SU-DHL-6 (cell line): ENCODE results near the gene MYL9.
A peak's percentile ranks its signal among the peaks of the same experiment; 100 is the strongest.

ENCODE experiments used
- H2AFZ ChIP-seq: fragments of 200-600 bp; sonication (generic); 2 replicates; pipeline ENCODE4 v1.6.1; 2014; ENCODE audit warnings: low read depth, mild to moderate bottlenecking, moderate library complexity, mixed read lengths, antibody characterized with exemption, low read length; ENCODE audit not compliant: severe bottlenecking
- H3F3A ChIP-seq: fragments of 200-600 bp; shearing (Covaris generic); 2 replicates; pipeline ENCODE4 v1.6.0; 2016; ENCODE audit warnings: antibody characterized with exemption, mild to moderate bottlenecking; ENCODE audit not compliant: insufficient read depth
- H3K27ac ChIP-seq: fragments of 200-600 bp; sonication (generic); 2 replicates; pipeline ENCODE4 v1.5.1; 2016; ENCODE audit warnings: low read depth, mild to moderate bottlenecking, low read length, moderate library complexity, mixed read lengths
- H3K27me3 ChIP-seq: fragments of 200-600 bp; sonication (generic), shearing (Covaris generic); 2 replicates; pipeline ENCODE4 v1.6.0; 2014; ENCODE audit warnings: mild to moderate bottlenecking, low read length
- H3K36me3 ChIP-seq: fragments of 200-600 bp; sonication (generic); 2 replicates; pipeline ENCODE4 v1.6.1; 2014; ENCODE audit warnings: mild to moderate bottlenecking, low read length, mixed read lengths
- H3K4me2 ChIP-seq: fragments of 300-600, 200-600 bp; shearing (Covaris generic), sonication (generic); 2 replicates; pipeline ENCODE4 v1.6.0; 2014; ENCODE audit warnings: low read length, low read depth, mild to moderate bottlenecking; ENCODE audit not compliant: poor library complexity, severe bottlenecking
- H3K4me3 ChIP-seq: fragments of 200-600 bp; sonication (generic); 2 replicates; pipeline ENCODE4 v1.5.1; 2014; ENCODE audit warnings: antibody characterized with exemption, low read length, mild to moderate bottlenecking, mixed read lengths; ENCODE audit not compliant: insufficient read depth, poor library complexity, severe bottlenecking
- H3K79me2 ChIP-seq: fragments of 200-600 bp; sonication (generic); 2 replicates; pipeline ENCODE4 v1.6.1; 2014; ENCODE audit warnings: mild to moderate bottlenecking, low read length, moderate library complexity; ENCODE audit not compliant: insufficient read depth
- H3K9ac ChIP-seq: fragments of 200-600 bp; sonication (generic); 2 replicates; pipeline ENCODE4 v1.7.0; 2014; ENCODE audit warnings: mild to moderate bottlenecking, low read length
- H3K9me2 ChIP-seq: fragments of 200-600 bp; sonication (generic); replicated peaks from 2 replicates; pipeline ENCODE4 v1.6.1; 2014; ENCODE audit warnings: low read length; ENCODE audit not compliant: insufficient read depth
- H3K9me3 ChIP-seq: fragments of 200-600 bp; sonication (generic); 2 replicates; pipeline ENCODE4 v1.6.1; 2014; ENCODE audit warnings: low read length, mixed read lengths; ENCODE audit not compliant: insufficient read depth
- H4K20me1 ChIP-seq: fragments of 200-600 bp; sonication (generic); 2 replicates; pipeline ENCODE4 v1.6.1; 2014; ENCODE audit warnings: low read depth, mild to moderate bottlenecking, antibody characterized with exemption, low read length, moderate library complexity, mixed read lengths
- CTCF ChIP-seq: fragments of 200-600 bp; sonication (generic); IDR thresholded peaks from one replicate; pipeline ENCODE4 v1.5.1; 2017; ENCODE audit warnings: antibody characterized with exemption, mild to moderate bottlenecking, low read length, moderate library complexity; ENCODE audit not compliant: insufficient read depth, poor library complexity, severe bottlenecking
- EZH2phosphoT487 ChIP-seq: fragments of 200-600 bp; sonication (generic), shearing (Covaris generic); conservative IDR thresholded peaks from 2 replicates; pipeline ENCODE4 v1.6.1; 2018; ENCODE audit warnings: mild to moderate bottlenecking, antibody characterized with exemption, low read length, moderate library complexity, mixed read lengths

The MYL9 gene

GRCh38 chr20:36501367-36502006 is 39.8 kb upstream of the MYL9 start:
- H3K4me3 ChIP-seq: no peak overlapping the region
- no peaks in the 10 kb centered on the region for H3K79me2 ChIP-seq
- no peaks in the 10 kb centered on the region for H3F3A ChIP-seq
- no peak overlapping the region for H2AFZ ChIP-seq
- no peaks in the 10 kb centered on the region for H3K9me3 ChIP-seq
- no peak overlapping the region for H3K9ac ChIP-seq
- no peak for TF ChIP-seq EZH2phosphoT487
- TF ChIP-seq CTCF: no peak
- no peaks in the 10 kb centered on the region for H4K20me1 ChIP-seq
- no peak overlapping the region for H3K27ac ChIP-seq
- no peaks in the 10 kb centered on the region for H3K36me3 ChIP-seq
- H3K27me3 ChIP-seq: no peaks in the 10 kb centered on the region
- no peak overlapping the region for H3K4me2 ChIP-seq
- H3K9me2 ChIP-seq: no peaks in the 10 kb centered on the region

GRCh38 chr20:36504295-36504694 is 37.0 kb upstream of the MYL9 start:
- Histone ChIP-seq H3F3A (no peaks in the 10 kb centered on the region), H3K4me2 (no peak overlapping the region), H4K20me1 (no peaks in the 10 kb centered on the region), H3K36me3 (no peaks in the 10 kb centered on the region), H3K27me3 (no peaks in the 10 kb centered on the region), H3K9me2 (no peaks in the 10 kb centered on the region), H3K9me3 (no peaks in the 10 kb centered on the region), H3K9ac (no peak overlapping the region), H3K27ac (no peak overlapping the region), H3K4me3 (no peak overlapping the region), H3K79me2 (no peaks in the 10 kb centered on the region), H2AFZ (no peak overlapping the region)
- no peak for TF ChIP-seq CTCF
- no peak for TF ChIP-seq EZH2phosphoT487

GRCh38 chr20:36506253-36506652 is 35.1 kb upstream of the MYL9 start:
- H4K20me1 ChIP-seq: no peaks in the 10 kb centered on the region
- H2AFZ ChIP-seq: no peak overlapping the region
- no peaks in the 10 kb centered on the region for H3K27me3 ChIP-seq
- H3K9ac ChIP-seq: no peak overlapping the region
- no peak overlapping the region for H3K27ac ChIP-seq
- H3F3A ChIP-seq: no peaks in the 10 kb centered on the region
- no peaks in the 10 kb centered on the region for H3K9me2 ChIP-seq
- H3K9me3 ChIP-seq: no peaks in the 10 kb centered on the region
- H3K36me3 ChIP-seq: no peaks in the 10 kb centered on the region
- H3K4me2 ChIP-seq: no peak overlapping the region
- H3K4me3 ChIP-seq: no peak overlapping the region
- no peaks in the 10 kb centered on the region for H3K79me2 ChIP-seq
- TF ChIP-seq CTCF (peak; percentile 55), EZH2phosphoT487 (no peak)

- no peaks in the 10 kb centered on the region for H4K20me1 ChIP-seq
- TF ChIP-seq EZH2phosphoT487: no peak
- TF ChIP-seq CTCF: no peak
Observed at GRCh38 chr20:36507746-36508145, 33.6 kb upstream of the MYL9 start.

More at GRCh38 chr20:36507746-36508145, 33.6 kb upstream of the MYL9 start:
- no peaks in the 10 kb centered on the region for H3K36me3 ChIP-seq
- H3K27ac ChIP-seq: no peak overlapping the region
- H3K79me2 ChIP-seq: no peaks in the 10 kb centered on the region
- no peak overlapping the region for H3K9ac ChIP-seq
- H3K9me2 ChIP-seq: no peaks in the 10 kb centered on the region
- no peak overlapping the region for H2AFZ ChIP-seq
- no peaks in the 10 kb centered on the region for H3K9me3 ChIP-seq
- H3K4me3 ChIP-seq: no peak overlapping the region
- H3F3A ChIP-seq: no peaks in the 10 kb centered on the region
- no peaks in the 10 kb centered on the region for H3K27me3 ChIP-seq
- H3K4me2 ChIP-seq: no peak overlapping the region
